ENCODE measurements around the gene PRR35.
"Not testable (repeated sequence)": the region's sequence is repeated elsewhere in the genome, so short reads cannot be mapped to it uniquely, and the experiment has no call there.

The PRR35 gene

GRCh38 chr16:597655-598054, 37.5 kb downstream of the PRR35 start:
- not testable (repeated sequence) for DNase-seq

DNA sequence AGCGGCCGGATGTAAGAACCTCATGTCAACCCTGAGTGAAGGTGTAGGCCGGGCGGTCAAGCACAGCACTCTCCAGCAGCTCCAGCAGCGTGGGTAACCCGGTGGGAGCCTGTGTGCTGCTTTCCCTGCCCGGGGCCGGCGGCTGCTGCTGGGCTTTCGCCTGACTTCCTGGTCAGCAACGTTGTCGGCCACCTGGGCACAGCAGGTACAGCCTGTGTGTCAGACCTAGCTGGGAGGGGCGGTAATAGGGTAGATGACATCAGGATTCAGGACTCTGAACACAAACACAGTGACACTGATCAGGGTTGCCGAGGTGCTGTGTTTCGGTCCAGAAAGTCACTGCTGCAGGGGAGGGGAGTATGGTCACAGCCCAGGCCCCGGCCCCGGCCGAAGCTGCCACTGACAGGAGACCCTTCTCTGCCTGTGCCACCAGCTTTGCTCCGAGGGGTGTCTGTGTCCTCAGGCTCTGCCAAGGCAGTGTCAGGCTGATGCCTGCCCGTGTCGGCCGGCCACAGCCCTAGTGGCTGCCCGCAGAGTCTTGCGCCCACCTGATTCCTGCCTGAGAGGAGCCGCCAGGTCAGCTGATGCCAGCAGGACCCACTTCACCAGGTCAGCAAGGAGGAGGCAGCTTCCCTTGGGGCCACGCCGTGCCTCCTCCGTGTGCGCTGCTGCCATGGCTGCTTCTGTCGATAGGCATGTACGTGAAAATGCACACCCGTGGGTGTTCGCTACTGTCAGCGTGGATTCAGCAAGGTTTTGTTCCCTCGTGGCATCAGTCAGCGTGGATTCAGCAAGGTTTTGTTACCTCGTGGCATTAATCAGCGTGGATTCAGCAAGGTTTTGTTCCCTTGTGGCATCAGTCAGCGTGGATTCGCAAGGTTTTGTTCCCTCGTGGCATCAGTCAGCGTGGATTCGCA, 38.9 kb downstream of the PRR35 start:
- DNase-seq = no peak

DNA sequence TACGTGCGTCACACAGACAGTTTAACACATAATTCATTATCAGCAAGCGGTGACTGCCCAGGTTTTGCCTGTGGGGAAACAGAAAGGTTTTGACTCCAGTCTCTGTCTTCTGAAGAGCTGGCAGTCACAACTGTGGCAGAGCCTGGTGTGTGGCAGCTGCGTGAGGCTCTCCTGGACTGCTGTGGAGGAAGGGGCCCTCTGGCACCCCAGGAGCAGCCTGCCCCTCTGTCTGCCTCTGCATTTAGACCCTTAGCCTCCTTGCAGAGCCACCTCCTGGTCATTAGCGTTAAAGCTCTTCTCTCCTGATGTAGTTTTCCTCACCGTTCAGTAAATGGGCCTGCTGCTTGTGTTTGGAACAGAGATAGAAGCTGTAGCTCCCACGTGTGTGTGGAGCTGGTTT, 40.6 kb downstream of the PRR35 start:
- no peak for DNase-seq

DNA sequence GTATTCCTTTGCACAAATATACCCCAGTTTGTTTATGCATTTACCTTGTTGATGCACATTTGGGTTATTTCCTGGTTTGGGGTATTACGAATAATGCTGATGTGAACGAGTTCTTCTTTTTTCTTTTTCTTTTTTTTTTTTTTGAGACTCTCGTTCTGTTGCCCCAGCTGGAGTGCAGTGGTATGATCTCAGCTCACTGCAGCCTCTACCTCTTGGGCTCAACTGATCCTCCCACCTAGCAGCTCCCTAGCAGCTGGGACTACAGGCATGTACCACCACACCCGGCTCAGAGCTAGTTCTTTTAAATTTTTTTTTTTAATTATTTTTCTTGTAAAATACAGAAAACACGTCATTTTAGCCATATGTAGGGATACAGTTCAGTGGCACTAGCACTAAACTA, 43.7 kb downstream of the PRR35 start:
- no peak for DNase-seq

DNA sequence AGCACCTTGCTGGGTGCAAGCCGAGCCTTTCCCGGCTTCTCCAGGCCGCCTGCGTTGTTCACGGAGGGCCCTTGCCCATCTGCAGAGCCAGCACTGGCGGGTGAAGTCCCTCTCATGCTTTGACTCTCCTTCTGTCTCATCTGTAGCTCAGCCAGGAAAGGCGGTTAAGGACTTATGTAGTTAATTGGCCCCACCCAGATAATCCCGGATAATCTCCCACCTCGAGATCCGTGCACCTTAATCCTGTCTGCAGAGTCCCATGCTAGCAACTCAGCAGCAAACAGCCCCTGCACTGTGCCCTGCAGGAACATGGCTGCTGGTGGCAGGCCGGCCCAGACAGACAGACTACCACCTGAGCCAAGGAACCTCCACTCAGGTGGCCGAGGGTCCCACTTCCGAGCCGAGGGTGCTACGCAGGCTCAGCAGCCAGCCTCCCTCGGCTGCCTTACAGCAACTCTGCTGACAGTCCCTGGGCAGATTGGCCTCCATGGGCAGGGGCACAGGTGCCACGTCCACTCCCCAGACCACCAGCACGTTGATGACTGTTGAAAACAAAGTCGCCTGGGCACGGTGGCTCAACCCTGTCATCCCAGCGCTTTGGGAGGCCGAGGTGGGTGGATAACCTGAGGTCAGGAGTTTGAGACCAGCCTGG, 46.6 kb downstream of the PRR35 start:
- no peak for DNase-seq

DNA sequence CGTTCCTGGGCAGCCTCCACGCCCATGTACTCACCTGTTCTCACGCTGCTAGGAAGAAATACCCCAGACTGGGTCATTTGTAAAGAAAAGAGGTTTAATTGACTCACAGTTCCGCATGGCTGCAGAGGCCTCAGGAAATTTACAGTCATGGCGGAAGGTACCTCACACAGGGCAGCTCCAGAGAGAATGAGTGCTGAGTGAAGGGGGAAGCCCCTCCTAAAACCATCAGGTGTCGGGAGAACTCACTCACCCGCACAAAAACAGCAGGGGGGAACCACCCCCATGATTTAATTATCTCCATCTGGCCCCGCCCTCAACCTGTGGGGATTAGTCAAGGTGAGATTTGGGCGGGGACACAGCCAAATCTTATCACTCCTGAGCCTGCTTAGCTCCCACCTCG, 47.8 kb downstream of the PRR35 start:
- DNase-seq = no peak

DNA sequence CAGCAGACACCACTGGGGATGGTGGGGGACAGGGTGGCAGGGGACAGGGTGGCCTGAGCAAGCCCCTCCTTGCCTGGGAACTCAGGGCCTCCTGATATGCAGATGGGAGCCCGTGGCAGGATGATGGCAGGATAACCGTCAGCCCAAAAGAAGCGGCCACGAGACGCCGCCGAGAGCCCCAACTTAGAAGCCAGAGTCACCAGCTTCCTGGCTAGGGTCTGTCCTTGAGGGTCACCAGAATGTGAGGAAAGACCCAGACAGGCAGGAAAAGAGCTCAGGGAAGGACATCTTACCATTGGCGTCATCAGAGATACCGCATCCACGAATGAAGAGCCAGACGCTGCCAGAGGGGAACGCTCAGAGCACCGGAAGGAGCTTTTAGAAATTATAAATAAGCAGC, 49.1 kb downstream of the PRR35 start:
- DNase-seq = no peak

- DNase-seq = no peak
These were observed 49.8 kb downstream of the PRR35 start for GRCh38 chr16:609984-610383.

DNA sequence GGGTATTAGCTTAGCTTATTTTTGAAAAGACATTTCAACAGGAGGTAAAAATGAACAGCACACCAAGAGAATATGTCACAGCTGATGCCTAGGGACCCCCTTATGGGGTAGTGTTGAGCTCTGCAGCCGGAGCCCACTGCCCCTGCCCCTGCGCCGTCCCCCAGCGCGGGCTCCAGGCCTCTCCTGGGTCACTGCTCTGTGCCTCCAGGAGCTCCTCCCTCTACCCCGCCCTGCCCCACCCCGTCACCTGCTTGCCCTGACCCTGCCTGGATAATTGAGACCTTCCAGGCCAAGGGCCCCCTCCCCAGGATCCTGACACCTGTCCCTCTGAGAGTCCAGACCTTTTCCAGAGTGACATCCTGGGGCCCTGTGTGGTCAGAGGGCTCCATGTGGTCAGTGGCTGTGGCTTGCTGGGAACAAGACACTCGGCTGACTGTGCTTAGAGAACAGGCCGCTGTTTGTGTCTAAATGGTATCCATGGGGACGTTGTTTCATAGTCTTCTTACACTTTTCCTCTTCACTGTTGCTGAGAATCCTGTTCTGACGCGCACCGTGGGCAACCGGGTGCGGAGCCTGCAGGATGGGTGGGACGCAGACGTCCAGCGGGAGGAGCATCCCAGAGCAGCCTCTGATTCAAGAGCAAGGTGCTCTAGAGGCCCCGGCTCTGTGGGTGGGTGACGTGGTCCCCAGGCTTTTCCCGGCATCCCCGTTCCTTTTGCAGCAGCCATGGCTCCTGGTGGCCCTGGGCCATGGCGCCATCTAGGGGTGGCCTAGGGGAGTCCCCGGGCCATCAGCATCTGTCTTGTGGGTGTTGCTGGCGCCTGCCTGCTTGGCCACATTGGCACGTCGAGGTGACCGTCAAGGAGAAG, 50.6 kb downstream of the PRR35 start:
- peak; percentile 61 for DNase-seq

- no peak for DNase-seq
These were observed 54.9 kb downstream of the PRR35 start for GRCh38 chr16:615122-615521.

Measured in CD4-positive, alpha-beta T cell treated with Interleukin-21 for 1 hour (primary cell).